ENCODE data around the gene ZFP57. TPM values are rescaled to one million over a fixed set of nuclear protein-coding genes. Genes with fewer than 3 reads are reported as not detected.

Gene ZFP57
- total RNA-seq, 4 donors from 2014 or later, result 4.7 to 6.2 TPM; not detected in 2

DNA sequence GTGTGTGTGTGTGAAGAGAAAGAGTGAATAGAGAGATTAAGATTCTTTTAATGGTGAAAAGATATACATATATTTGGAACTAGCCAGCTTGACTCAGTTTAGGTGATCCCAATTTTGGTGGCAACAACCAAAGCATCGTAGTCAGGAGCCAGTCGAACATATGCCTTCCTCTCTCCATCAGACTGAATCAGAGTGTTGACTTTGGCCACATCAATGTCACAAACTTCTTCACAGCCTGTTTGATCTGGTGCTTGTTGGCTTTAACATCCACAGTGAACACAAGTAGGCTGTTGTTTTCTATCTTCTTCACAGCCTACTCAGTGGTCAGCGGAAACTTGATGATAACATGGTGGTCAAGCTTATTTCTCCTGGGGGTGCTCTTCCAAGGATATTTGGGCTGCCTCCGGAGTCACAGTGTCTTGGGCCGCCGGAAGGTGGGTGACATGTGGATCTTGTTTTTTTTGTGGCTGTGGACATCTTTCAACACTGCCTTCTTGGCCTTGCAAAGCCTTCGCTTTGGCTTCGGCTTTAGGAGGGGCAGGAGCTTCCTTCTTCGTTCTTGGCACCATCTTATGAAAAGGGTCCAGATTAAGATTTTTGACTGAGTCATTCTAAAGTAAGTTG is 45.7 kb upstream of the ZFP57 start:
- no peak for ATAC-seq
- TF ChIP-seq POLR2A (IDR thresholded peaks at IDR 0.05), result no peak
- TF ChIP-seq POLR2AphosphoS5 (IDR thresholded peaks at IDR 0.05), result no peak
- TF ChIP-seq, protein P1, sequence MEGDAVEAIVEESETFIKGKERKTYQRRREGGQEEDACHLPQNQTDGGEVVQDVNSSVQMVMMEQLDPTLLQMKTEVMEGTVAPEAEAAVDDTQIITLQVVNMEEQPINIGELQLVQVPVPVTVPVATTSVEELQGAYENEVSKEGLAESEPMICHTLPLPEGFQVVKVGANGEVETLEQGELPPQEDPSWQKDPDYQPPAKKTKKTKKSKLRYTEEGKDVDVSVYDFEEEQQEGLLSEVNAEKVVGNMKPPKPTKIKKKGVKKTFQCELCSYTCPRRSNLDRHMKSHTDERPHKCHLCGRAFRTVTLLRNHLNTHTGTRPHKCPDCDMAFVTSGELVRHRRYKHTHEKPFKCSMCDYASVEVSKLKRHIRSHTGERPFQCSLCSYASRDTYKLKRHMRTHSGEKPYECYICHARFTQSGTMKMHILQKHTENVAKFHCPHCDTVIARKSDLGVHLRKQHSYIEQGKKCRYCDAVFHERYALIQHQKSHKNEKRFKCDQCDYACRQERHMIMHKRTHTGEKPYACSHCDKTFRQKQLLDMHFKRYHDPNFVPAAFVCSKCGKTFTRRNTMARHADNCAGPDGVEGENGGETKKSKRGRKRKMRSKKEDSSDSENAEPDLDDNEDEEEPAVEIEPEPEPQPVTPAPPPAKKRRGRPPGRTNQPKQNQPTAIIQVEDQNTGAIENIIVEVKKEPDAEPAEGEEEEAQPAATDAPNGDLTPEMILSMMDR (IDR thresholded peaks at IDR 0.05), result no peak
- no peak for TF ChIP-seq EP300 (IDR thresholded peaks at IDR 0.05)
- Histone ChIP-seq H3K36me3 (peaks cover 0 to 41% of the 10 kb centered on the region in 2 donors), H3K9me3 (no peaks in the 10 kb centered on the region), H3K4me1 (peaks cover 0 to 26% (median 0%) of the 10 kb centered on the region in 3 donors), H3K4me3 (no peak overlapping the region), H3K27me3 (no peaks in the 10 kb centered on the region), H3K27ac (no peak overlapping the region)
- 88 to 100% methylated on average over 1 to 9 of the region's 9 CpGs for WGBS, 2 donors (ENCODE audit: low coverage in 1 of 2)

DNA sequence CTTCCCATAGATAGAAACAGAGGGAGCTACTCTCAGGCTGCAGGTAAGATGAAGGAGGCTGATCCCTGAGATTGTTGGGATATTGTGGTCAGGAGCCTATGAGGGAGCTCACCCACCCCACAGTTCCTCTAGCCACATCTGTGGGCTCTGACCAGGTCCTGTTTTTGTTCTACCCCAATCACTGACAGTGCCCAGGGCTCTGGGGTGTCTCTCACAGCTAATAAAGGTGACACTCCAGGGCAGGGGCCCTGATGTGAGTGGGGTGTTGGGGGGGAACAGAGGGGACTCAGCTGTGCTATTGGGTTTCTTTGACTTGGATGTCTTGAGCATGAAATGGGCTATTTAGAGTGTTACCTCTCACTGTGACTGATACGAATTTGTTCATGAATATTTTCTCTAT is 45.0 kb upstream of the ZFP57 start:
- Histone ChIP-seq H3K4me3 (no peak overlapping the region), H3K36me3 (peaks cover 0 to 41% of the 10 kb centered on the region in 2 donors), H3K27ac (no peak overlapping the region), H3K9me3 (no peaks in the 10 kb centered on the region), H3K4me1 (peaks cover 0 to 26% (median 0%) of the 10 kb centered on the region in 3 donors), H3K27me3 (no peaks in the 10 kb centered on the region)
- 73 to 75% methylated on average over 1 of the region's 1 CpG for WGBS, 2 donors (ENCODE audit: low coverage in 1 of 2)
- ATAC-seq, result no peak
- TF ChIP-seq, protein P1 (IDR thresholded peaks at IDR 0.05), result no peak
- TF ChIP-seq POLR2AphosphoS5 (IDR thresholded peaks at IDR 0.05) (no peak), POLR2A (IDR thresholded peaks at IDR 0.05) (no peak), EP300 (IDR thresholded peaks at IDR 0.05) (no peak)

DNA sequence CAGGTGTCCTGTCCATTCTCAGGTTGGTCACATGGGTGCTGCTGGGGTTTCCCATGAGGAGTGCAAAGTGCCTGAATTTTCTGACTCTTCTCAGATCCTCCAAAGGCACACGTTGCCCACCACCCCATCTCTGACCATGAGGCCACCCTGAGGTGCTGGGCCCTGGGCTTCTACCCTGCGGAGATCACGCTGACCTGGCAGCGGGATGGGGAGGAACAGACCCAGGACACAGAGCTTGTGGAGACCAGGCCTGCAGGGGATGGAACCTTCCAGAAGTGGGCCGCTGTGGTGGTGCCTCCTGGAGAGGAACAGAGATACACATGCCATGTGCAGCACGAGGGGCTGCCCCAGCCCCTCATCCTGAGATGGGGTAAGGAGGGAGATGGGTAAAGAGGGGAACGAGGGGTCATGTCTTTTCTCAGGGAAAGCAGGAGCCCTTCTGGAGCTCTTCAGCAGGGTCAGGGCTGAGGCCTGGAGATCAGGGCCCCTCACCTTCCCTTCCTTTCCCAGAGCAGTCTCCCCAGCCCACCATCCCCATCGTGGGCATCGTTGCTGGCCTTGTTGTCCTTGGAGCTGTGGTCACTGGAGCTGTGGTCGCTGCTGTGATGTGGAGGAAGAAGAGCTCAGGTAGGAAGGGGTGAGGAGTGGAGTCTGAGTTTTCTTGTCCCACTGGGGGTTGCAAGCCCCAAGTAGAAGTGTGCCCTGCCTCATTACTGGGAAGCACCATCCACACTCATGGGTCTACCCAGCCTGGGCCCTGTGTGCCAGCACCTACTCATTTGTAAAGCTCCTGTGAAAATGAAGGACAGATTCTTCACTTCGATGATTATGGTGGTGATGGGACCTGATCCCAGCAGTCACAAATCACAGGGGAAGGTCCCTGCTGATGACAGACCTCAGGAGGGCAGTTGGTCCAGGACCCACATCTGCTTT is 44.3 kb upstream of the ZFP57 start:
- no peaks in the 10 kb centered on the region for H3K27me3 ChIP-seq
- TF ChIP-seq EP300 (IDR thresholded peaks at IDR 0.05) (no peak), POLR2A (IDR thresholded peaks at IDR 0.05) (no peak), POLR2AphosphoS5 (IDR thresholded peaks at IDR 0.05) (no peak)
- TF ChIP-seq, protein P1 (IDR thresholded peaks at IDR 0.05), result no peak

DNA sequence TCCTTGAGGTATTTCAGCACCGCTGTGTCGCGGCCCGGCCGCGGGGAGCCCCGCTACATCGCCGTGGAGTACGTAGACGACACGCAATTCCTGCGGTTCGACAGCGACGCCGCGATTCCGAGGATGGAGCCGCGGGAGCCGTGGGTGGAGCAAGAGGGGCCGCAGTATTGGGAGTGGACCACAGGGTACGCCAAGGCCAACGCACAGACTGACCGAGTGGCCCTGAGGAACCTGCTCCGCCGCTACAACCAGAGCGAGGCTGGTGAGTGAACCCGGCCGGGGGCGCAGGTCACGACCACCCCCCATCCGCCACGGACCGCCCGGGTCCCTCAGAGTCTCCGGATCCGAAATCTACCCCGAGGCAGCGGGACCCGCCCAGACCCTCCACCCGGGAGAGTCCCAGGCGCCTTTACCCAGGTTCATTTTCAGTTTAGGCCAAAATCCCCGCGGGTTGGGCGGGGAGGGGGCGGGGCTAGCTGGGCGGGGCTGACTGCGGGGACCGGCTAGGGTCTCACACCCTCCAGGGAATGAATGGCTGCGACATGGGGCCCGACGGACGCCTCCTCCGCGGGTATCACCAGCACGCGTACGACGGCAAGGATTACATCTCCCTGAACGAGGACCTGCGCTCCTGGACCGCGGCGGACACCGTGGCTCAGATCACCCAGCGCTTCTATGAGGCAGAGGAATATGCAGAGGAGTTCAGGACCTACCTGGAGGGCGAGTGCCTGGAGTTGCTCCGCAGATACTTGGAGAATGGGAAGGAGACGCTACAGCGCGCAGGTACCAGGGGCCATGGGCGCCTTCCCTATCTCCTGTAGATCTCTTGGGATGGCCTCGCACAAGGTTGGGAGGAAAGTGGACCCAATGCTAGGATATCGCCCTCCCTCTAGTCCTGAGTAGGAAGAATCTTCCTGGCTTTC is 43.0 kb upstream of the ZFP57 start:
- H3K4me3 ChIP-seq, result peak overlapping the region; percentile 81 to 92
- no peaks in the 10 kb centered on the region for H3K9me3 ChIP-seq
- peak overlapping the region; percentile 37 to 92 (median 88) for H3K27ac ChIP-seq
- peaks cover 0 to 26% (median 0%) of the 10 kb centered on the region in 3 donors for H3K4me1 ChIP-seq
- no peaks in the 10 kb centered on the region for H3K27me3 ChIP-seq
- H3K36me3 ChIP-seq, result peaks cover 0 to 41% of the 10 kb centered on the region in 2 donors
- peak; percentile 56 for ATAC-seq
- 11 to 61% methylated on average over 5 to 6 of the region's 76 CpGs for WGBS, 2 donors (ENCODE audit: low coverage in 1 of 2)
- TF ChIP-seq, protein P1 (IDR thresholded peaks at IDR 0.05), result no peak
- no peak for TF ChIP-seq POLR2AphosphoS5 (IDR thresholded peaks at IDR 0.05)
- no peak for TF ChIP-seq EP300 (IDR thresholded peaks at IDR 0.05)
- no peak for TF ChIP-seq POLR2A (IDR thresholded peaks at IDR 0.05)

More for the DNA sequence above, 44.3 kb upstream of the ZFP57 start:
- WGBS, 2 donors (ENCODE audit: low coverage in 1 of 2), result 90% methylated on average over 4 of the region's 11 CpGs; no CpG with 5 or more reads in 1 of the 2 donors
- no peak for ATAC-seq
- peak overlapping the region in 1 of 2 donors; percentile 92 for H3K4me3 ChIP-seq
- no peaks in the 10 kb centered on the region for H3K9me3 ChIP-seq
- H3K4me1 ChIP-seq, result peaks cover 0 to 26% (median 0%) of the 10 kb centered on the region in 3 donors
- peaks cover 0 to 41% of the 10 kb centered on the region in 2 donors for H3K36me3 ChIP-seq
- H3K27ac ChIP-seq, result no peak overlapping the region

Measured in gastroesophageal sphincter (tissue), 4 donors.